Measurements from ENCODE around the gene DDIT4. TPM values are rescaled to one million over a fixed set of nuclear protein-coding genes. Genes with fewer than 3 reads are reported as not detected.

Gene DDIT4
- total and polyA plus RNA-seq, 2 experiments from 2014 or later: 144 to 188 TPM

GRCh38 chr10:72272689-72273409 is 875 bp upstream of the DDIT4 start:
- peak overlapping the region; percentile 90 for H3K9ac ChIP-seq
- in situ Hi-C loops (cut with MboI): no loop called here
- H2AFZ ChIP-seq: peak overlapping the region; percentile 83
- H3K27ac ChIP-seq: peak overlapping the region; percentile 91
- H4K20me1 ChIP-seq (ENCODE audit: insufficient read depth): no peaks in the 10 kb centered on the region; the same call in 1 of the 2 replicates
- peaks cover 28% of the 10 kb centered on the region for H3K79me2 ChIP-seq (ENCODE audit: insufficient read depth)
- H3F3A ChIP-seq (ENCODE audit: insufficient read depth): peaks cover 42% of the 10 kb centered on the region
- peaks cover 15% of the 10 kb centered on the region for H3K36me3 ChIP-seq (ENCODE audit: low read depth)
- no peaks in the 10 kb centered on the region for H3K27me3 ChIP-seq (replicated peaks; ENCODE audit: insufficient read depth)
- 2 to 3% methylated on average over 28 of the region's 28 CpGs for WGBS, 2 experiments (ENCODE audit: low coverage in 1 of 2, low lambda C conversion rate in 2 of 2, missing lambda C conversion rate in 2 of 2)
- H3K9me3 ChIP-seq (ENCODE audit: low read depth): no peaks in the 10 kb centered on the region
- H3K9me2 ChIP-seq (ENCODE audit: insufficient read depth): no peaks in the 10 kb centered on the region
- peak overlapping the region; percentile 92 for H3K4me3 ChIP-seq
- peak; percentile 100 for DNase-seq
- H3K4me1 ChIP-seq (ENCODE audit: insufficient read depth): peaks cover 12% of the 10 kb centered on the region
- peak overlapping the region; percentile 80 for H3K4me2 ChIP-seq (ENCODE audit: unreplicated experiment)
- TF ChIP-seq EZH2 (IDR thresholded peaks at IDR 0.05; ENCODE audit: insufficient read depth, poor library complexity, severe bottlenecking) (no peak), EZH2phosphoT487 (IDR thresholded peaks at IDR 0.05; ENCODE audit: insufficient read depth, low read depth) (no peak)

DNA sequence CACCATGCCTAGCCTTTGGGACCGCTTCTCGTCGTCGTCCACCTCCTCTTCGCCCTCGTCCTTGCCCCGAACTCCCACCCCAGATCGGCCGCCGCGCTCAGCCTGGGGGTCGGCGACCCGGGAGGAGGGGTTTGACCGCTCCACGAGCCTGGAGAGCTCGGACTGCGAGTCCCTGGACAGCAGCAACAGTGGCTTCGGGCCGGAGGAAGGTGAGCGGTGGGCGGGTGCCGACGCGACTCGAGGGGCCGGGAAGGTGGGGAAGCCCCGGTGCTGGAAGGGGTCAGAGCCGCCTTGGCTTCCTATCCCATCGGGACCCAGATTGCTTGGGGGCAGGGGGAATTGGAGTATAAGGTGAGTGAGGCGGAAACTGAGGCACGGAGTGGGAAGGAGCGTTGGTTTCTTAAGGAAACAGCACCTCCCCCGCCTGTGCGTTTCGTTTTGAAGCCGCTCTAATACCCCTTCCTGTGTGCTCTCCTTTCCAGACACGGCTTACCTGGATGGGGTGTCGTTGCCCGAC is 547 bp downstream of the DDIT4 start:
- Histone ChIP-seq H3F3A (ENCODE audit: insufficient read depth) (peaks cover 47% of the 10 kb centered on the region), H3K4me2 (ENCODE audit: unreplicated experiment) (peak overlapping the region; percentile 88), H3K27me3 (replicated peaks; ENCODE audit: insufficient read depth) (no peaks in the 10 kb centered on the region), H2AFZ (peak overlapping the region; percentile 30; the same call in 1 of the 2 replicates), H3K27ac (peak overlapping the region; percentile 65), H3K79me2 (ENCODE audit: insufficient read depth) (peaks cover 28% of the 10 kb centered on the region), H3K9me3 (ENCODE audit: low read depth) (no peaks in the 10 kb centered on the region), H3K36me3 (ENCODE audit: low read depth) (peaks cover 15% of the 10 kb centered on the region), H3K9ac (peak overlapping the region; percentile 83), H4K20me1 (ENCODE audit: insufficient read depth) (no peaks in the 10 kb centered on the region; the same call in 1 of the 2 replicates), H3K4me3 (peak overlapping the region; percentile 92), H3K4me1 (ENCODE audit: insufficient read depth) (peaks cover 12% of the 10 kb centered on the region), H3K9me2 (ENCODE audit: insufficient read depth) (no peaks in the 10 kb centered on the region)
- DNase-seq: no peak
- 2% methylated on average over 38 to 40 of the region's 40 CpGs for WGBS, 2 experiments (ENCODE audit: low coverage in 1 of 2, low lambda C conversion rate in 2 of 2, missing lambda C conversion rate in 2 of 2)
- in situ Hi-C loops (cut with MboI): no loop called here
- TF ChIP-seq EZH2phosphoT487 (IDR thresholded peaks at IDR 0.05; ENCODE audit: insufficient read depth, low read depth) (no peak), EZH2 (IDR thresholded peaks at IDR 0.05; ENCODE audit: insufficient read depth, poor library complexity, severe bottlenecking) (no peak)

DNA sequence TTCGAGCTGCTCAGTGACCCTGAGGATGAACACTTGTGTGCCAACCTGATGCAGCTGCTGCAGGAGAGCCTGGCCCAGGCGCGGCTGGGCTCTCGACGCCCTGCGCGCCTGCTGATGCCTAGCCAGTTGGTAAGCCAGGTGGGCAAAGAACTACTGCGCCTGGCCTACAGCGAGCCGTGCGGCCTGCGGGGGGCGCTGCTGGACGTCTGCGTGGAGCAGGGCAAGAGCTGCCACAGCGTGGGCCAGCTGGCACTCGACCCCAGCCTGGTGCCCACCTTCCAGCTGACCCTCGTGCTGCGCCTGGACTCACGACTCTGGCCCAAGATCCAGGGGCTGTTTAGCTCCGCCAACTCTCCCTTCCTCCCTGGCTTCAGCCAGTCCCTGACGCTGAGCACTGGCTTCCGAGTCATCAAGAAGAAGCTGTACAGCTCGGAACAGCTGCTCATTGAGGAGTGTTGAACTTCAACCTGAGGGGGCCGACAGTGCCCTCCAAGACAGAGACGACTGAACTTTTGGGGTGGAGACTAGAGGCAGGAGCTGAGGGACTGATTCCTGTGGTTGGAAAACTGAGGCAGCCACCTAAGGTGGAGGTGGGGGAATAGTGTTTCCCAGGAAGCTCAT is 1.1 kb downstream of the DDIT4 start:
- Histone ChIP-seq H3K36me3 (ENCODE audit: low read depth) (peaks cover 15% of the 10 kb centered on the region), H3K27ac (peak overlapping the region; percentile 65), H4K20me1 (ENCODE audit: insufficient read depth) (no peaks in the 10 kb centered on the region; the same call in 1 of the 2 replicates), H2AFZ (no peak overlapping the region), H3K9ac (peak overlapping the region; percentile 83), H3K4me3 (peak overlapping the region; percentile 92), H3K79me2 (ENCODE audit: insufficient read depth) (peaks cover 28% of the 10 kb centered on the region), H3K27me3 (replicated peaks; ENCODE audit: insufficient read depth) (no peaks in the 10 kb centered on the region), H3K9me2 (ENCODE audit: insufficient read depth) (no peaks in the 10 kb centered on the region), H3K4me1 (ENCODE audit: insufficient read depth) (peaks cover 12% of the 10 kb centered on the region), H3K9me3 (ENCODE audit: low read depth) (no peaks in the 10 kb centered on the region), H3F3A (ENCODE audit: insufficient read depth) (peaks cover 47% of the 10 kb centered on the region), H3K4me2 (ENCODE audit: unreplicated experiment) (peak overlapping the region; percentile 88)
- 3 to 6% methylated on average over 26 of the region's 26 CpGs for WGBS, 2 experiments (ENCODE audit: low coverage in 1 of 2, low lambda C conversion rate in 2 of 2, missing lambda C conversion rate in 2 of 2)
- in situ Hi-C loops (cut with MboI): no loop called here
- DNase-seq: peak; percentile 82
- TF ChIP-seq EZH2 (IDR thresholded peaks at IDR 0.05; ENCODE audit: insufficient read depth, poor library complexity, severe bottlenecking) (no peak), EZH2phosphoT487 (IDR thresholded peaks at IDR 0.05; ENCODE audit: insufficient read depth, low read depth) (no peak)

GRCh38 chr10:72275351-72276012 is 1.8 kb downstream of the DDIT4 start:
- WGBS, 2 experiments (ENCODE audit: low coverage in 1 of 2, low lambda C conversion rate in 2 of 2, missing lambda C conversion rate in 2 of 2): 14 to 16% methylated on average over 12 of the region's 12 CpGs
- H3K79me2 ChIP-seq (ENCODE audit: insufficient read depth): peaks cover 28% of the 10 kb centered on the region
- H3K4me3 ChIP-seq: peak overlapping the region; percentile 92
- H3K9me2 ChIP-seq (ENCODE audit: insufficient read depth): no peaks in the 10 kb centered on the region
- TF ChIP-seq EZH2phosphoT487 (IDR thresholded peaks at IDR 0.05; ENCODE audit: insufficient read depth, low read depth): no peak
- TF ChIP-seq EZH2 (IDR thresholded peaks at IDR 0.05; ENCODE audit: insufficient read depth, poor library complexity, severe bottlenecking): no peak
- peak overlapping the region; percentile 65 for H3K27ac ChIP-seq
- in situ Hi-C loops (cut with MboI): no loop called here
- H3K27me3 ChIP-seq (replicated peaks; ENCODE audit: insufficient read depth): no peaks in the 10 kb centered on the region
- H2AFZ ChIP-seq: no peak overlapping the region
- no peaks in the 10 kb centered on the region for H3K9me3 ChIP-seq (ENCODE audit: low read depth)
- no peaks in the 10 kb centered on the region; the same call in 1 of the 2 replicates for H4K20me1 ChIP-seq (ENCODE audit: insufficient read depth)
- peaks cover 12% of the 10 kb centered on the region for H3K4me1 ChIP-seq (ENCODE audit: insufficient read depth)
- H3K36me3 ChIP-seq (ENCODE audit: low read depth): peaks cover 15% of the 10 kb centered on the region
- peak overlapping the region; percentile 83 for H3K9ac ChIP-seq
- peaks cover 47% of the 10 kb centered on the region for H3F3A ChIP-seq (ENCODE audit: insufficient read depth)
- DNase-seq: no peak
- peak overlapping the region; percentile 88 for H3K4me2 ChIP-seq (ENCODE audit: unreplicated experiment)
